Esophagus muscularis mucosa (tissue), 4 donors: ENCODE data around the gene UNC50. TPM values are rescaled to one million over a fixed set of nuclear protein-coding genes. Genes with fewer than 3 reads are reported as not detected.

ENCODE experiments used
- DNase-seq: peaks from one replicate; pipeline ENCODE4 v3.0.0-alpha.2; 2017; ENCODE audit errors: extremely low spot score
- H3K27ac ChIP-seq, 4 donors: fragments of 200-600 bp; sonication (generic); replicated peaks in 1 of 4; 1 replicate in 3 of 4; 2 replicates in 1 of 4; pipeline ENCODE4 v1.5.1; 2016 to 2019; ENCODE audit warnings: mild to moderate bottlenecking in 1 of 4
- H3K27me3 ChIP-seq, 4 donors: fragments of 200-600 bp; sonication (generic); one replicate each; pipeline versions ENCODE4 v1.5.1 to v1.6.0; 2016 to 2019
- H3K36me3 ChIP-seq, 4 donors: fragments of 200-600 bp; sonication (generic); one replicate each; pipeline ENCODE4 v1.5.1; 2016 to 2019
- H3K4me1 ChIP-seq, 4 donors: fragments of 200-600 bp; sonication (generic); one replicate each; pipeline ENCODE4 v1.5.1; 2016 to 2019
- H3K4me3 ChIP-seq, 4 donors: fragments of 200-600 bp; sonication (generic); 1 replicate in 2 of 4; 2 replicates in 2 of 4; pipeline ENCODE4 v1.5.1; 2016 to 2019; ENCODE audit warnings: mild to moderate bottlenecking in 4 of 4, moderate library complexity in 1 of 4
- H3K9me3 ChIP-seq, 4 donors: fragments of 200-600 bp; sonication (generic); 1 replicate in 3 of 4; 2 replicates in 1 of 4; pipeline ENCODE4 v1.5.1; 2016 to 2019
- EP300 ChIP-seq: sonication (generic); formaldehyde crosslinking; IDR thresholded peaks from one replicate; pipeline ENCODE4 v1.6.1; 2017; ENCODE audit warnings: antibody characterized with exemption
- POLR2A ChIP-seq: fragments of 450-650 bp; IDR thresholded peaks from one replicate; pipeline ENCODE4 v1.6.1; 2017; ENCODE audit warnings: antibody characterized with exemption, moderate library complexity, mild to moderate bottlenecking, low read depth
- POLR2AphosphoS5 ChIP-seq, 2 donors: sonication (generic); formaldehyde crosslinking; IDR thresholded peaks; one replicate each; pipeline ENCODE4 v1.6.1; 2017; ENCODE audit warnings: antibody characterized with exemption in 2 of 2
- WGBS: methylation state at CpG from one replicate; pipeline ENCODE4 v1.1.5; 2018; 5-methylcytosine and 5-hydroxymethylcytosine counted together
- intact Hi-C: fragments of 100-400 bp; cut with DNase I; formaldehyde crosslinking; loops from one replicate; pipeline ENCODE4 v1.15.1; 2023
- total RNA-seq, 4 donors: library from RNA; depleted of rRNA; stranded (reverse); fragments of >200 nt; gene quantifications; one replicate each; pipeline versions ENCODE4 v1.1.0 to v1.2.1, GENCODE V29; 2016
- TF ChIP-seq, protein P1 (sequence below), 3 experiments: fragments of 200-600 bp in 2 of 3; fragments of 450-650 bp in 1 of 3; sonication (generic) in 2 of 3; IDR thresholded peaks; one replicate each; pipeline ENCODE4 v1.5.1; 2017 to 2019; ENCODE audit warnings: antibody characterized with exemption in 3 of 3, mild to moderate bottlenecking in 2 of 3, moderate library complexity in 1 of 3

UNC50 gene
- total RNA-seq, 4 donors from 2014 or later = 34.0 to 51.4 (median 40.7) TPM

GRCh38 chr2:98608962-98609604, 694 bp downstream of the UNC50 start:
- Histone ChIP-seq H3K27me3 (peaks cover 0 to 4% (median 0%) of the 10 kb centered on the region in 4 donors), H3K4me1 (peaks cover 47 to 73% (median 61%) of the 10 kb centered on the region in 4 donors), H3K36me3 (peaks cover 13 to 39% (median 32%) of the 10 kb centered on the region in 4 donors), H3K4me3 (peak overlapping the region; percentile 72 to 98 (median 94)), H3K27ac (peak overlapping the region; percentile 96 to 98 (median 98)), H3K9me3 (no peaks in the 10 kb centered on the region)
- intact Hi-C loops = loop anchor here (10.0 kb wide), 1 partner anchor 164 kb away; the partner anchor contains the start of gene INPP4A
- 5% methylated on average over 9 of the region's 29 CpGs for WGBS
- TF ChIP-seq EP300 (no peak), POLR2AphosphoS5 (IDR thresholded peaks at IDR 0.05) (no peak), POLR2A (no peak)
- TF ChIP-seq, protein P1, sequence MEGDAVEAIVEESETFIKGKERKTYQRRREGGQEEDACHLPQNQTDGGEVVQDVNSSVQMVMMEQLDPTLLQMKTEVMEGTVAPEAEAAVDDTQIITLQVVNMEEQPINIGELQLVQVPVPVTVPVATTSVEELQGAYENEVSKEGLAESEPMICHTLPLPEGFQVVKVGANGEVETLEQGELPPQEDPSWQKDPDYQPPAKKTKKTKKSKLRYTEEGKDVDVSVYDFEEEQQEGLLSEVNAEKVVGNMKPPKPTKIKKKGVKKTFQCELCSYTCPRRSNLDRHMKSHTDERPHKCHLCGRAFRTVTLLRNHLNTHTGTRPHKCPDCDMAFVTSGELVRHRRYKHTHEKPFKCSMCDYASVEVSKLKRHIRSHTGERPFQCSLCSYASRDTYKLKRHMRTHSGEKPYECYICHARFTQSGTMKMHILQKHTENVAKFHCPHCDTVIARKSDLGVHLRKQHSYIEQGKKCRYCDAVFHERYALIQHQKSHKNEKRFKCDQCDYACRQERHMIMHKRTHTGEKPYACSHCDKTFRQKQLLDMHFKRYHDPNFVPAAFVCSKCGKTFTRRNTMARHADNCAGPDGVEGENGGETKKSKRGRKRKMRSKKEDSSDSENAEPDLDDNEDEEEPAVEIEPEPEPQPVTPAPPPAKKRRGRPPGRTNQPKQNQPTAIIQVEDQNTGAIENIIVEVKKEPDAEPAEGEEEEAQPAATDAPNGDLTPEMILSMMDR (IDR thresholded peaks at IDR 0.05) = no peak
- no peak for DNase-seq

GRCh38 chr2:98614024-98614739, 5.8 kb downstream of the UNC50 start:
- Histone ChIP-seq H3K9me3 (no peaks in the 10 kb centered on the region), H3K27me3 (no peaks in the 10 kb centered on the region), H3K36me3 (peaks cover 13 to 88% (median 71%) of the 10 kb centered on the region in 4 donors), H3K27ac (no peak overlapping the region), H3K4me3 (no peak overlapping the region), H3K4me1 (peaks cover 25 to 40% (median 32%) of the 10 kb centered on the region in 4 donors)
- intact Hi-C loops = no loop called here
- WGBS = 94% methylated on average over 9 of the region's 9 CpGs
- TF ChIP-seq POLR2A (no peak), EP300 (no peak), POLR2AphosphoS5 (IDR thresholded peaks at IDR 0.05) (no peak)
- TF ChIP-seq, protein P1 (IDR thresholded peaks at IDR 0.05) = no peak
- no peak for DNase-seq

DNA sequence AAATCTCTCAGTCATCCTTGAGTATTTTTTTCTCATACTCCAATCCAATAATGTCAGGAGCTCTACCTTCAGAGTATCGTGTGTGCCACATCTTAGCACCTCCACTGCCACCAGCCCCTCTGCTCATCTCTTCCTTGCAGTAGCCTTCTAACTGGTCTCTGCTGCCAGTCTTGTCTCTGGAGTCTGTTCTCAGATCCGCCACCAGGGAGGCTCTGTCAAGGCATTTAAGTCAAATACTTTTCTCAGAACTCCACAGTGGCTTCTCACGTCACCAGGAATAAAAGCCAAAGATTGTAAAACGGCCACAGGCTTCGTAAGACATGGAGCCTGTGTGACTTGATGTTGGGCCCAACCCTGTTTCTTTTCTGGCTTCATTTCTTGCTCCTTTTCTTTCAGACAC, 7.1 kb downstream of the UNC50 start:
- Histone ChIP-seq H3K4me1 (peaks cover 13 to 27% (median 19%) of the 10 kb centered on the region in 4 donors), H3K9me3 (no peaks in the 10 kb centered on the region), H3K27ac (no peak overlapping the region), H3K27me3 (no peaks in the 10 kb centered on the region), H3K36me3 (peaks cover 13 to 96% (median 73%) of the 10 kb centered on the region in 4 donors), H3K4me3 (no peak overlapping the region)
- no peak for TF ChIP-seq EP300
- TF ChIP-seq POLR2AphosphoS5 (IDR thresholded peaks at IDR 0.05) = no peak
- WGBS = 94% methylated on average over 5 of the region's 5 CpGs
- intact Hi-C loops = no loop called here
- DNase-seq = no peak

DNA sequence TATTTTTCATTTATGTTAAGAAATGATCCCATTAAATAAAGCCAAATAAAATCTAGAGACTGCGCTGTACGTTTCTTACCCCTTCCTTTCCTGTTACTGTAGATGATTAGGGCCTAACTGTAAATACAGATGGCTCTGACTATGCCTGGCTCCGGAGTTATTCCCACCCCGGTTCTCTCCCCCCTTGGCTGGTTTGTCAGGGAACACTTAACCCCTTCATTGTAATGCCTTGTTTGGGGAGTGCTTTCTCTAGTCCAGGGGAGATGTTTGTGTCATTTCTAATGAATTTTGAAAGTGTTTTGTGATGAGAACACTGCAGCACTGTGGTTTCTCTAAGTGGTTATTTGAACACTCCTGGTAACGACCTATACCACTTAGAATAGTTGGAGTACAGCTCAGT, 8.8 kb downstream of the UNC50 start:
- no peak overlapping the region for H3K27ac ChIP-seq
- TF ChIP-seq, protein P1 (IDR thresholded peaks at IDR 0.05) = no peak
- TF ChIP-seq EP300 (no peak), POLR2A (no peak), POLR2AphosphoS5 (IDR thresholded peaks at IDR 0.05) (no peak)
- H3K36me3 ChIP-seq = peaks cover 8 to 96% (median 71%) of the 10 kb centered on the region in 4 donors
- intact Hi-C loops = no loop called here
- DNase-seq = no peak
- 52% methylated on average over 5 of the region's 5 CpGs for WGBS
- no peaks in the 10 kb centered on the region for H3K27me3 ChIP-seq
- no peaks in the 10 kb centered on the region for H3K9me3 ChIP-seq
- H3K4me1 ChIP-seq = peaks cover 0 to 11% (median 4%) of the 10 kb centered on the region in 4 donors
- H3K4me3 ChIP-seq = no peak overlapping the region

GRCh38 chr2:98623657-98624056, 15.3 kb downstream of the UNC50 start:
- no peaks in the 10 kb centered on the region for H3K4me1 ChIP-seq
- peak in 1 of 2 donors; percentile 6 for TF ChIP-seq POLR2AphosphoS5 (IDR thresholded peaks at IDR 0.05)
- no peak for TF ChIP-seq EP300
- no peak overlapping the region for H3K4me3 ChIP-seq
- intact Hi-C loops = no loop called here
- H3K9me3 ChIP-seq = no peaks in the 10 kb centered on the region
- 74% methylated on average over 5 of the region's 5 CpGs for WGBS
- no peaks in the 10 kb centered on the region for H3K27me3 ChIP-seq
- peaks cover 0 to 35% (median 21%) of the 10 kb centered on the region in 4 donors for H3K36me3 ChIP-seq
- H3K27ac ChIP-seq = no peak overlapping the region
- no peak for DNase-seq
